ENCODE measurements around the gene LRRC17.

Gene LRRC17

GRCh38 chr7:102864958-102865357 is 47.8 kb upstream of the LRRC17 start:
- ChIA-PET CTCF (no interaction called here), POLR2A (no interaction called here)
- no peak overlapping the region for H3K4me3 ChIP-seq (ENCODE audit: low read depth, low read length)
- no peaks in the 10 kb centered on the region for H3K36me3 ChIP-seq (ENCODE audit: control insufficient read depth in 2 of 2, insufficient read depth in 1 of 2, low read length in 2 of 2)
- H3K4me1 ChIP-seq (ENCODE audit: control insufficient read depth, insufficient read depth, low read length): no peaks in the 10 kb centered on the region
- TF ChIP-seq ZFP37 (tag by site-specific recombination; IDR thresholded peaks at IDR 0.05) (no peak), ZNF521 (tag by site-specific recombination; IDR thresholded peaks at IDR 0.05) (no peak), ZNF341 (tag by site-specific recombination; IDR thresholded peaks at IDR 0.05; ENCODE audit: low read depth) (no peak), SP3 (tag by site-specific recombination; IDR thresholded peaks at IDR 0.05) (no peak), ZNF747 (tag by site-specific recombination; IDR thresholded peaks at IDR 0.05) (no peak), ZBTB49 (tag by site-specific recombination; IDR thresholded peaks at IDR 0.05; ENCODE audit: low read depth) (no peak), SCRT2 (tag by site-specific recombination; IDR thresholded peaks at IDR 0.05) (no peak), ZNF645 (tag by site-specific recombination; IDR thresholded peaks at IDR 0.05) (no peak), EGR2 (tag by site-specific recombination; IDR thresholded peaks at IDR 0.05; ENCODE audit: low read depth) (no peak), ZNF202 (tag by site-specific recombination; IDR thresholded peaks at IDR 0.05; ENCODE audit: borderline replicate concordance) (no peak), ZEB2 (tag by site-specific recombination; IDR thresholded peaks at IDR 0.05) (no peak), ZNF311 (tag by site-specific recombination; IDR thresholded peaks at IDR 0.05; ENCODE audit: borderline replicate concordance) (no peak), ZNF121 (tag by site-specific recombination; IDR thresholded peaks at IDR 0.05) (no peak), INSM2 (tag by site-specific recombination; IDR thresholded peaks at IDR 0.05) (no peak)
- TF ChIP-seq, protein P1, sequence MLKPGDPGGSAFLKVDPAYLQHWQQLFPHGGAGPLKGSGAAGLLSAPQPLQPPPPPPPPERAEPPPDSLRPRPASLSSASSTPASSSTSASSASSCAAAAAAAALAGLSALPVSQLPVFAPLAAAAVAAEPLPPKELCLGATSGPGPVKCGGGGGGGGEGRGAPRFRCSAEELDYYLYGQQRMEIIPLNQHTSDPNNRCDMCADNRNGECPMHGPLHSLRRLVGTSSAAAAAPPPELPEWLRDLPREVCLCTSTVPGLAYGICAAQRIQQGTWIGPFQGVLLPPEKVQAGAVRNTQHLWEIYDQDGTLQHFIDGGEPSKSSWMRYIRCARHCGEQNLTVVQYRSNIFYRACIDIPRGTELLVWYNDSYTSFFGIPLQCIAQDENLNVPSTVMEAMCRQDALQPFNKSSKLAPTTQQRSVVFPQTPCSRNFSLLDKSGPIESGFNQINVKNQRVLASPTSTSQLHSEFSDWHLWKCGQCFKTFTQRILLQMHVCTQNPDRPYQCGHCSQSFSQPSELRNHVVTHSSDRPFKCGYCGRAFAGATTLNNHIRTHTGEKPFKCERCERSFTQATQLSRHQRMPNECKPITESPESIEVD (tag by site-specific recombination; IDR thresholded peaks at IDR 0.05): no peak
- TF ChIP-seq, protein P2, sequence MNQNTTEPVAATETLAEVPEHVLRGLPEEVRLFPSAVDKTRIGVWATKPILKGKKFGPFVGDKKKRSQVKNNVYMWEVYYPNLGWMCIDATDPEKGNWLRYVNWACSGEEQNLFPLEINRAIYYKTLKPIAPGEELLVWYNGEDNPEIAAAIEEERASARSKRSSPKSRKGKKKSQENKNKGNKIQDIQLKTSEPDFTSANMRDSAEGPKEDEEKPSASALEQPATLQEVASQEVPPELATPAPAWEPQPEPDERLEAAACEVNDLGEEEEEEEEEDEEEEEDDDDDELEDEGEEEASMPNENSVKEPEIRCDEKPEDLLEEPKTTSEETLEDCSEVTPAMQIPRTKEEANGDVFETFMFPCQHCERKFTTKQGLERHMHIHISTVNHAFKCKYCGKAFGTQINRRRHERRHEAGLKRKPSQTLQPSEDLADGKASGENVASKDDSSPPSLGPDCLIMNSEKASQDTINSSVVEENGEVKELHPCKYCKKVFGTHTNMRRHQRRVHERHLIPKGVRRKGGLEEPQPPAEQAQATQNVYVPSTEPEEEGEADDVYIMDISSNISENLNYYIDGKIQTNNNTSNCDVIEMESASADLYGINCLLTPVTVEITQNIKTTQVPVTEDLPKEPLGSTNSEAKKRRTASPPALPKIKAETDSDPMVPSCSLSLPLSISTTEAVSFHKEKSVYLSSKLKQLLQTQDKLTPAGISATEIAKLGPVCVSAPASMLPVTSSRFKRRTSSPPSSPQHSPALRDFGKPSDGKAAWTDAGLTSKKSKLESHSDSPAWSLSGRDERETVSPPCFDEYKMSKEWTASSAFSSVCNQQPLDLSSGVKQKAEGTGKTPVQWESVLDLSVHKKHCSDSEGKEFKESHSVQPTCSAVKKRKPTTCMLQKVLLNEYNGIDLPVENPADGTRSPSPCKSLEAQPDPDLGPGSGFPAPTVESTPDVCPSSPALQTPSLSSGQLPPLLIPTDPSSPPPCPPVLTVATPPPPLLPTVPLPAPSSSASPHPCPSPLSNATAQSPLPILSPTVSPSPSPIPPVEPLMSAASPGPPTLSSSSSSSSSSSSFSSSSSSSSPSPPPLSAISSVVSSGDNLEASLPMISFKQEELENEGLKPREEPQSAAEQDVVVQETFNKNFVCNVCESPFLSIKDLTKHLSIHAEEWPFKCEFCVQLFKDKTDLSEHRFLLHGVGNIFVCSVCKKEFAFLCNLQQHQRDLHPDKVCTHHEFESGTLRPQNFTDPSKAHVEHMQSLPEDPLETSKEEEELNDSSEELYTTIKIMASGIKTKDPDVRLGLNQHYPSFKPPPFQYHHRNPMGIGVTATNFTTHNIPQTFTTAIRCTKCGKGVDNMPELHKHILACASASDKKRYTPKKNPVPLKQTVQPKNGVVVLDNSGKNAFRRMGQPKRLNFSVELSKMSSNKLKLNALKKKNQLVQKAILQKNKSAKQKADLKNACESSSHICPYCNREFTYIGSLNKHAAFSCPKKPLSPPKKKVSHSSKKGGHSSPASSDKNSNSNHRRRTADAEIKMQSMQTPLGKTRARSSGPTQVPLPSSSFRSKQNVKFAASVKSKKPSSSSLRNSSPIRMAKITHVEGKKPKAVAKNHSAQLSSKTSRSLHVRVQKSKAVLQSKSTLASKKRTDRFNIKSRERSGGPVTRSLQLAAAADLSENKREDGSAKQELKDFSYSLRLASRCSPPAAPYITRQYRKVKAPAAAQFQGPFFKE (tag by site-specific recombination; IDR thresholded peaks at IDR 0.05; ENCODE audit: borderline replicate concordance): no peak
- TF ChIP-seq, protein P3, sequence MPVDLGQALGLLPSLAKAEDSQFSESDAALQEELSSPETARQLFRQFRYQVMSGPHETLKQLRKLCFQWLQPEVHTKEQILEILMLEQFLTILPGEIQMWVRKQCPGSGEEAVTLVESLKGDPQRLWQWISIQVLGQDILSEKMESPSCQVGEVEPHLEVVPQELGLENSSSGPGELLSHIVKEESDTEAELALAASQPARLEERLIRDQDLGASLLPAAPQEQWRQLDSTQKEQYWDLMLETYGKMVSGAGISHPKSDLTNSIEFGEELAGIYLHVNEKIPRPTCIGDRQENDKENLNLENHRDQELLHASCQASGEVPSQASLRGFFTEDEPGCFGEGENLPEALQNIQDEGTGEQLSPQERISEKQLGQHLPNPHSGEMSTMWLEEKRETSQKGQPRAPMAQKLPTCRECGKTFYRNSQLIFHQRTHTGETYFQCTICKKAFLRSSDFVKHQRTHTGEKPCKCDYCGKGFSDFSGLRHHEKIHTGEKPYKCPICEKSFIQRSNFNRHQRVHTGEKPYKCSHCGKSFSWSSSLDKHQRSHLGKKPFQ (tag by site-specific recombination; IDR thresholded peaks at IDR 0.05): no peak
- TF ChIP-seq, protein P4, sequence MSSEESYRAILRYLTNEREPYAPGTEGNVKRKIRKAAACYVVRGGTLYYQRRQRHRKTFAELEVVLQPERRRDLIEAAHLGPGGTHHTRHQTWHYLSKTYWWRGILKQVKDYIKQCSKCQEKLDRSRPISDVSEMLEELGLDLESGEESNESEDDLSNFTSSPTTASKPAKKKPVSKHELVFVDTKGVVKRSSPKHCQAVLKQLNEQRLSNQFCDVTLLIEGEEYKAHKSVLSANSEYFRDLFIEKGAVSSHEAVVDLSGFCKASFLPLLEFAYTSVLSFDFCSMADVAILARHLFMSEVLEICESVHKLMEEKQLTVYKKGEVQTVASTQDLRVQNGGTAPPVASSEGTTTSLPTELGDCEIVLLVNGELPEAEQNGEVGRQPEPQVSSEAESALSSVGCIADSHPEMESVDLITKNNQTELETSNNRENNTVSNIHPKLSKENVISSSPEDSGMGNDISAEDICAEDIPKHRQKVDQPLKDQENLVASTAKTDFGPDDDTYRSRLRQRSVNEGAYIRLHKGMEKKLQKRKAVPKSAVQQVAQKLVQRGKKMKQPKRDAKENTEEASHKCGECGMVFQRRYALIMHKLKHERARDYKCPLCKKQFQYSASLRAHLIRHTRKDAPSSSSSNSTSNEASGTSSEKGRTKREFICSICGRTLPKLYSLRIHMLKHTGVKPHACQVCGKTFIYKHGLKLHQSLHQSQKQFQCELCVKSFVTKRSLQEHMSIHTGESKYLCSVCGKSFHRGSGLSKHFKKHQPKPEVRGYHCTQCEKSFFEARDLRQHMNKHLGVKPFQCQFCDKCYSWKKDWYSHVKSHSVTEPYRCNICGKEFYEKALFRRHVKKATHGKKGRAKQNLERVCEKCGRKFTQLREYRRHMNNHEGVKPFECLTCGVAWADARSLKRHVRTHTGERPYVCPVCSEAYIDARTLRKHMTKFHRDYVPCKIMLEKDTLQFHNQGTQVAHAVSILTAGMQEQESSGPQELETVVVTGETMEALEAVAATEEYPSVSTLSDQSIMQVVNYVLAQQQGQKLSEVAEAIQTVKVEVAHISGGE (tag by site-specific recombination; conservative IDR thresholded peaks at IDR 0.05; ENCODE audit: low read depth): no peak
- no peaks in the 10 kb centered on the region for H3K9me3 ChIP-seq (ENCODE audit: control insufficient read depth, insufficient read depth, low read depth, low read length)
- no peak overlapping the region for H3K27ac ChIP-seq (ENCODE audit: extremely low read depth, low read depth, low read length)

Measured in HEK293 (cell line).